GM12878 (cell line): ENCODE results near the gene DNMT3A. TPM values are rescaled to one million over a fixed set of nuclear protein-coding genes. Genes with fewer than 3 reads are reported as not detected.

ENCODE experiments used
- ATAC-seq: fragments of 200-7000 bp; cut with Tn5 transposase; 3 replicates; pipeline ENCODE4 v1.9.1; 2020; ENCODE audit warnings: mild to moderate bottlenecking, moderate library complexity
- BruUV-seq: library from RNA; stranded (reverse); fragments of 400-500 nt; replicated peaks from 2 replicates; lab custom pipeline; 2021; lab: Mats Ljungman, UMichigan
- CTCF ChIA-PET: fragments of 300-600 bp; sonication (Branson Sonifier 250); formaldehyde crosslinking; extraction: SDS; loops from one replicate; lab custom pipeline; 2021; ENCODE audit warnings: inconsistent platforms; lab: Yijun Ruan, JAX
- POLR2A ChIA-PET: fragments of 350-600 bp; formaldehyde crosslinking; extraction: SDS; loops from one replicate; lab custom pipeline; 2021; ENCODE audit warnings: inconsistent platforms; lab: Charles Lee
- RAD21 ChIA-PET: fragments of 300-600 bp; sonication (Branson Sonifier 250); formaldehyde crosslinking; loops from one replicate; lab custom pipeline; 2023; ENCODE audit warnings: antibody characterized with exemption; ENCODE audit not compliant: unreplicated experiment; lab: Charles Lee
- SMC1A ChIA-PET: fragments of 300-600 bp; sonication (Branson Sonifier 250); formaldehyde crosslinking; loops from one replicate; lab custom pipeline; 2023; ENCODE audit not compliant: unreplicated experiment, uncharacterized antibody; lab: Charles Lee
- DNase-seq: peaks from one replicate; pipeline ENCODE4 v3.0.0-alpha.2; 2011; ENCODE audit warnings: low read depth, low spot score
- FAIRE-seq: peaks from 3 replicates; lab custom pipeline; 2011; peaks lifted over from hg19 to GRCh38; lab: Jason Lieb, UNC
- H2AFZ ChIP-seq: 2 replicates; pipeline ENCODE4 v1.6.0; 2011; ENCODE audit warnings: low read depth, low read length, control low read depth; ENCODE audit not compliant: control insufficient read depth
- H3K27ac ChIP-seq: 2 replicates; pipeline ENCODE4 v1.5.1; 2011; ENCODE audit warnings: control low read depth; ENCODE audit not compliant: control insufficient read depth, insufficient read depth
- H3K27me3 ChIP-seq, 2 experiments: replicated peaks in 1 of 2; 2 replicates each; pipeline versions ENCODE4 v1.6.0 to v1.6.1; 2011; ENCODE audit warnings: low read length in 1 of 2; ENCODE audit not compliant: control insufficient read depth in 2 of 2, insufficient read depth in 2 of 2
- H3K36me3 ChIP-seq, 2 experiments: 2 replicates each; pipeline ENCODE4 v1.5.1; 2011; ENCODE audit warnings: low read length in 1 of 2; ENCODE audit not compliant: control insufficient read depth in 2 of 2, insufficient read depth in 2 of 2
- H3K4me1 ChIP-seq: 2 replicates; pipeline ENCODE4 v1.6.1; 2011; ENCODE audit warnings: mild to moderate bottlenecking, low read length, moderate library complexity, mixed read lengths; ENCODE audit not compliant: control insufficient read depth, insufficient read depth
- H3K4me2 ChIP-seq: 2 replicates; pipeline ENCODE4 v1.6.0; 2011; ENCODE audit warnings: control low read depth; ENCODE audit not compliant: control insufficient read depth, insufficient read depth
- H3K4me3 ChIP-seq: fragments of 200-600 bp; sonication (generic); 2 replicates; pipeline ENCODE4 v1.5.1; 2016
- H3K79me2 ChIP-seq: 2 replicates; pipeline ENCODE4 v1.6.0; 2011; ENCODE audit warnings: low read length; ENCODE audit not compliant: control insufficient read depth, insufficient read depth
- H3K9ac ChIP-seq: 2 replicates; pipeline ENCODE4 v1.8.0; 2011; ENCODE audit warnings: low read length, control low read depth, mixed read lengths; ENCODE audit not compliant: control insufficient read depth, insufficient read depth
- H3K9me3 ChIP-seq: replicated peaks from 3 replicates; pipeline ENCODE4 v1.5.1; 2011; ENCODE audit warnings: mild to moderate bottlenecking, low read length; ENCODE audit not compliant: control insufficient read depth, insufficient read depth
- H4K20me1 ChIP-seq: 2 replicates; pipeline ENCODE4 v1.6.0; 2011; ENCODE audit not compliant: control insufficient read depth, insufficient read depth
- EED ChIP-seq: sonication (generic); IDR thresholded peaks from 2 replicates; pipeline ENCODE4 v1.6.1; 2016; ENCODE audit warnings: antibody characterized with exemption, low read depth
- HCFC1 ChIP-seq: fragments of 150-350 bp; IDR thresholded peaks from 2 replicates; pipeline ENCODE4 v1.6.1; 2014; ENCODE audit warnings: low read length
- MLLT1 ChIP-seq: fragments of 450-650 bp; IDR thresholded peaks from 2 replicates; pipeline ENCODE4 v1.6.1; 2016; ENCODE audit warnings: mild to moderate bottlenecking
- MYB ChIP-seq: fragments of 150-350 bp; IDR thresholded peaks from 2 replicates; pipeline ENCODE4 v1.6.1; 2014; ENCODE audit warnings: mild to moderate bottlenecking, low read depth, low read length, borderline replicate concordance
- NR2F1 ChIP-seq: fragments of 450-650 bp; conservative IDR thresholded peaks from 2 replicates; pipeline ENCODE4 v1.6.1; 2017; ENCODE audit warnings: mild to moderate bottlenecking
- PML ChIP-seq: IDR thresholded peaks from 2 replicates; pipeline ENCODE4 v1.6.1; 2012; ENCODE audit warnings: low read length, inconsistent platforms
- POLR2A ChIP-seq: IDR thresholded peaks from 2 replicates; pipeline ENCODE4 v1.6.1; 2011; ENCODE audit warnings: low read depth, mild to moderate bottlenecking, low read length
- SMC3 ChIP-seq: IDR thresholded peaks from 2 replicates; pipeline ENCODE4 v1.6.1; 2011; ENCODE audit warnings: low read length, improper control_type of control experiment, borderline replicate concordance
- SP1 ChIP-seq: IDR thresholded peaks from one replicate; pipeline ENCODE4 v1.6.1; 2011; ENCODE audit warnings: low read depth, low read length
- ZNF384 ChIP-seq: IDR thresholded peaks from 2 replicates; pipeline ENCODE4 v1.6.1; 2012; ENCODE audit warnings: low read depth, mild to moderate bottlenecking, low read length, improper control_type of control experiment, borderline replicate concordance
- WGBS: methylation state at CpG from one replicate; pipeline ENCODE4 v1.1.6; 2016; ENCODE audit warnings: low lambda C conversion rate; ENCODE audit not compliant: insufficient replicate concordance, insufficient coverage; ENCODE audit errors: missing lambda C conversion rate; 5-methylcytosine and 5-hydroxymethylcytosine counted together
- in situ Hi-C: fragments of 300-500 bp; cut with MboI; formaldehyde crosslinking; loops from 9 replicates; pipeline ENCODE4 v1.14.3; 2018; ENCODE audit warnings: mixed read lengths
- intact Hi-C: fragments of 100-400 bp; cut with micrococcal nuclease; formaldehyde crosslinking; loops from one replicate; pipeline ENCODE4 v1.14.2; 2022; ENCODE audit not compliant: unreplicated experiment
- polyA plus RNA-seq, 11 experiments: library from polyadenylated mRNA; depleted of rRNA in 4 of 11; unstranded in 6 of 11; stranded (reverse) in 5 of 11; fragments of >200 nt; fragmentation: Nextera tagmentation in 4 of 11; fragmentation: Illumina TruSeq in 1 of 11; extraction: Ambion mirVana in 4 of 11; extraction: Trizol in 1 of 11; gene quantifications; 1 replicate in 1 of 11; 2 replicates in 10 of 11; pipeline versions ENCODE4 v1.2.1 to v1.2.3, GENCODE V29; 2011 to 2016; ENCODE audit warnings: inconsistent platforms in 2 of 11, missing spikeins in 2 of 11, low read depth in 1 of 11
- total RNA-seq, 4 experiments: library from RNA; depleted of rRNA in 3 of 4; stranded (reverse); fragments of >200 nt in 3 of 4; fragmentation: Illumina TruSeq in 1 of 4; extraction: Trizol in 1 of 4; gene quantifications; 2 replicates each; pipeline versions ENCODE4 v1.2.1 to v1.2.3, GENCODE V29; 2013 to 2021

Gene DNMT3A
- total and polyA plus RNA-seq, 10 of the 15 experiments (the other 5 are each of a cell fraction or from before 2014, with no cell fraction given) = 7.4 to 51.6 (median 17.4) TPM

DNA sequence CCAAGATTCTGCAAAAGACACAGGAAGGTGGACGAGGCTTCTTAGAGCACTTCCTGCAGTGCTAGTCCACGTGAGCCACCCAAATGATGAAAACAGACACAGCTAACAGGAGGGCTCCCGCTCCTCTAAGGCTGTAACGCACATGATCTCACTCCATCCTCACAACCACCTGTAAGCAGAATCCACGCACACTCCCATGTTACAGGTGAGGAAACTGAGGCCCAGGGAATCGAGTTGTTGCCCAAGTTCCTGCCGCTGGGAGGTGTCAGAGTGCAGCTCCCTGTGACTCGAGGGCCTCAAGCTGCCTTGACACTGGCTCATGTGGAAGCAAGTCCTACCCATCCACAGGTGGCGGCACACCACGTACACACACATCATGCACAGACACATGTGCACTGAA lies 4.4 kb downstream of the DNMT3A start:
- Histone ChIP-seq H3K9ac (no peak overlapping the region), H3K4me2 (no peak overlapping the region), H3K27me3 (no peaks in the 10 kb centered on the region), H3K4me3 (no peak overlapping the region), H3K4me1 (peaks cover 25% of the 10 kb centered on the region), H3K36me3 (no peaks in the 10 kb centered on the region; a peak in 2 of 4 replicates), H2AFZ (no peak overlapping the region), H3K9me3 (no peaks in the 10 kb centered on the region), H3K27ac (no peak overlapping the region), H4K20me1 (peaks cover 6% of the 10 kb centered on the region), H3K79me2 (peaks cover 29% of the 10 kb centered on the region)
- BruUV-seq = no TSS peak
- SMC1A ChIA-PET = interaction anchor here (1.8 kb wide), 1 partner anchor 59 kb away, joined by 7 read pairs; no protein-coding TSS in a partner anchor
- ATAC-seq (no peak), FAIRE-seq (no peak), DNase-seq (no peak)
- POLR2A ChIA-PET = no interaction called here
- CTCF ChIA-PET = no interaction called here
- intact Hi-C loops (no loop called here), in situ Hi-C loops (no loop called here)
- RAD21 ChIA-PET = interaction anchor here (0.6 kb wide), 1 partner anchor 117 kb away, joined by 3 read pairs; no protein-coding TSS in a partner anchor
- 86% methylated on average over 10 of the region's 10 CpGs for WGBS
- peak; percentile 43 for TF ChIP-seq POLR2A
- TF ChIP-seq MLLT1 = 0 out of 2 replicates have a peak, but pooled peaks have one; percentile 63
- TF ChIP-seq PML = no peak
- TF ChIP-seq MYB = no peak
- no peak for TF ChIP-seq EED
- no peak for TF ChIP-seq NR2F1
- no peak for TF ChIP-seq ZNF384
- TF ChIP-seq HCFC1 = no peak
- no peak for TF ChIP-seq SP1
- no peak for TF ChIP-seq SMC3
